GM18505 (cell line): Measurements from ENCODE around the gene ENDOV.

Experiments used
- ATAC-seq: cut with Tn5 transposase; IDR thresholded peaks from one replicate; pipeline ENCODE4 v1.9.1; 2021; ENCODE audit not compliant: unreplicated experiment
- POLR2A ChIP-seq: IDR thresholded peaks from 4 replicates; pipeline ENCODE4 v1.6.1; 2011; ENCODE audit warnings: borderline replicate concordance; ENCODE audit not compliant: insufficient read depth, insufficient read length; ENCODE audit errors: extremely low read depth

The ENDOV gene

GRCh38 chr17:80381416-80381923 is 33.5 kb upstream of the ENDOV start:
- no peak for TF ChIP-seq POLR2A
- no peak for ATAC-seq

DNA sequence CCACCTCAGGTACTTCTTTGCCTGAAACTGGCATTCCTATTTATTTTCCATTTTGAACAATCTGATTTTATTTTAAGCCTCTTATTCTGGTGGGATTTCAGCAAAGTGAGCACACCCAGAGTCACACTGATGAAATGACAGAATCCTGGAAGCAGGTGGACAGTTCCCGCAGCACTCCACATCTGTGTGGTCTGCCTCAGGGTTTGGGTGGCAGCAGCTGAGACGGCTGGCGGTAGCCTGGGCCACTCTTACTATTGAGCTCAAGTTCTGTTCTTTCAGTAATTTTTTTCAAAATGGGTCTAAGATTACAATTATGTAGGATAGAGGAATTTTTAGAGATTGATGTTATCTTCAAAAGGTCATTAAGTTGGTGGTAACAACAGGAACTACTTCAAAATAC is 32.5 kb upstream of the ENDOV start:
- no peak for TF ChIP-seq POLR2A
- ATAC-seq, result no peak

GRCh38 chr17:80382956-80383355 is 32.0 kb upstream of the ENDOV start:
- no peak for TF ChIP-seq POLR2A
- ATAC-seq, result no peak

DNA sequence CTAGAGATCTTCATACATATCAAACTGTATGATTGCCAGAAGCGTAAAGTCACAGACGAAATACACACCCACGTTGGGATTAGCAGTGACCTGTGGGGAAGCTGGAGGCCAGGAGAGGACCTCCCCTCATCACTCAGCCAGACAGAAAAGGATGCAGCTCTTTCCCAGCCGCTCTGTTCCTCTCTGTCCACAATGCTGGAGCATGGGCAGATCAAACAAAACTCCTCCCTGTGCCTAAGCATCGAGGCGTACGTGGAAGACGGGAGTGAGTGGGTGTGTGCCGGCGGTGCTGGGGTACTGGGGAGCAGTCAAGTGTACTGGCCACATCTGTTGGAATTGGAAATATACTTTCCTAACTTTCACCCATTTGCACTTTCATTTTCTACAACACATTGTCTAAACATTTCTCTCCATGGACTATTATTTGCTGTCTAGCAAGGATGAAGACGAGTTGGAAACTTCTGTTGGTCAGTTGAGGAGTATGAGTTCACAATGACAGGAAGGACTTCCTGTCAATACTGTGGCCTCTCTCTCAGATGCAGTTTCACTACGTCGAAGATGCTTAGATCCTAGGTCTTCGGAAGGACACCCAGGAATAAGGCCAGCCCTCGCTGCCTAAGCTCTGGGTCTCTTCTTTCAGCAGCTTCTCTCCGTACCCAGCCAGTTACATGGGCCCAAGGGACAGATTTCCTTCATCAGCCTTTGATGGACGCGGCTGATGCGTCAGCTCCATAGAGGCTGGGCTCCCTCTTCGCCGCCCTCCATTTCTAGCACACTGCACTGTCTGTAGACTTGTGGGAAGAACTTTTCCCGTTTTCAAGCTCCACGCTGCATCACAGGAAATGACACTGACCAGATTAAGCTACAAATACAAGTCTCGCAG is 30.6 kb upstream of the ENDOV start:
- no peak for ATAC-seq
- no peak for TF ChIP-seq POLR2A

DNA sequence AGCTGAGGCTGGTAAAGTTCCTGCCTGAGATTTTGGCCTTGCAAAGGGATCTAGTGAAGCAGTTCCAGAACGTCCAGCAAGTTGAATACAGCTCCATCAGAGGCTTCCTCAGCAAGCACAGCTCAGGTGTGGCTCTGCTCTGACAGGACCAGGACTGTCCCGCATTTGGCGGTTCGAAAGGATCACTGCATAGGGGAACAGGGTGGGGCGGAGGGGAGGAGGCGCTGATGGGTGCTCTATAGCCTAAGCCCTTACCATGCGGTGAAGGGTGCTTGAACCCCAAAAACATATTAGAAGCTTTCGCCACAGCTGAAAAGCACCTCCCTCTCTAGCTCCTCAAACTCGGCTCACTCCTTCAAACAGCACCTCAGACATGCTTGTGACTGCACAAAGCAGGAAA is 29.9 kb upstream of the ENDOV start:
- no peak for TF ChIP-seq POLR2A
- ATAC-seq, result no peak

- no peak for TF ChIP-seq POLR2A
- no peak for ATAC-seq
Measured at GRCh38 chr17:80386341-80386740, 28.6 kb upstream of the ENDOV start.

DNA sequence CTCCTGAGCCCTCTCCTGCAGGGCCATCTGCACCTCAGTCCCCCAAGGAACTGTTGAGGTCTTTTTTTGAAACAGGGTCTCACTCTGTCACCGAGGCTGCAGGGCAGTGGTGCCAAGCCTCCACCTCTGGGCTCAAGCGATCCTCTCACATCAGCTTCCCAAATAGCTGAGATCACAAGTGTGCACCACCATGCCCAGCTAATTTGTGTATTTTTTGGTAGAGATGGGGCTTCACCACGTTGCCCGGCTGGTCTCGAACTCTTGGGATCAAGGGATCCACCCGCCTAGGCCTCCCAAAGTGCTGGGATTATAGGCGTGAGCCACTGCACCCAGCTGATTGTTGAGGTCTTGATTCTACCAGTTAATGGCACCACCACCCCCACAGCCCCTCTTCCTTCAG is 27.9 kb upstream of the ENDOV start:
- no peak for ATAC-seq

DNA sequence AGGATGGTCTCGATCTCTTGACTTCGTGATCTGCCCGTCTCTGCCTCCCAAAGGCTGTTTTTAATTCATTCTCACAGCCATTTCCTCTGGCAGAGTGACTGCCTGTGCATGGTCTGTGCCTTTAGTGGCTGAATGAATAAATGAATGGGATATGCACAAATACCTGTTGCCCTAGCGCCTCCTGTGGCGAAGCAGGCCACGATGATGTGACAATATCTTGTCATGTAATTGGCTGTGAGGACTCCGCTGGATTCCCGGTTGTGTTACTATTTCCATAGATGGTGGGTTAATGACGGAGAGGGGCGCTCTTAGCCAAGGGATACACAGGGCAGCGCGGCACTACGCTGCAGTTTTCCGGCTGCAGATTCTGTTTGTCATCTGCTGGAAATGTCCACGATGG is 26.8 kb upstream of the ENDOV start:
- no peak for TF ChIP-seq POLR2A
- ATAC-seq, result no peak

More for the DNA sequence above, 27.9 kb upstream of the ENDOV start:
- no peak for TF ChIP-seq POLR2A

DNA sequence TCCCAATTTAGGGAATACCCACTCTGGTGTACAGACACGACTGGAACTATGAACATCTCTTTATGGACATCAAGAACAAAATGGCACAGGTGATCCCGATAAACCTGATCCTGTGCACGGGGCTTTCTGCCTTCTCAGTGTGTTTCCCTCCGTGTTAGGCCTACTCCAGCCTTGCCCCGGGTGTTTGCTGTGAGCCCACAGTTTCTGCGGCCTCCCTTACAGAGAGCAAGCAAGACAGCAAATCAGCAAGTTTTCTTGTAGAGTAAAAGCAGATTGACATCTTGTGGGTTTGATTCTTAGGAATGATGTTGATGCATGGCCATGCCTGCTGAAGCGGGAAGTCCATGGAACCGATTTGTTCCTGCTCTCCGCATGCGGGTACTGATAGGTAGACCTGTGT is 26.4 kb upstream of the ENDOV start:
- no peak for ATAC-seq
- no peak for TF ChIP-seq POLR2A

DNA sequence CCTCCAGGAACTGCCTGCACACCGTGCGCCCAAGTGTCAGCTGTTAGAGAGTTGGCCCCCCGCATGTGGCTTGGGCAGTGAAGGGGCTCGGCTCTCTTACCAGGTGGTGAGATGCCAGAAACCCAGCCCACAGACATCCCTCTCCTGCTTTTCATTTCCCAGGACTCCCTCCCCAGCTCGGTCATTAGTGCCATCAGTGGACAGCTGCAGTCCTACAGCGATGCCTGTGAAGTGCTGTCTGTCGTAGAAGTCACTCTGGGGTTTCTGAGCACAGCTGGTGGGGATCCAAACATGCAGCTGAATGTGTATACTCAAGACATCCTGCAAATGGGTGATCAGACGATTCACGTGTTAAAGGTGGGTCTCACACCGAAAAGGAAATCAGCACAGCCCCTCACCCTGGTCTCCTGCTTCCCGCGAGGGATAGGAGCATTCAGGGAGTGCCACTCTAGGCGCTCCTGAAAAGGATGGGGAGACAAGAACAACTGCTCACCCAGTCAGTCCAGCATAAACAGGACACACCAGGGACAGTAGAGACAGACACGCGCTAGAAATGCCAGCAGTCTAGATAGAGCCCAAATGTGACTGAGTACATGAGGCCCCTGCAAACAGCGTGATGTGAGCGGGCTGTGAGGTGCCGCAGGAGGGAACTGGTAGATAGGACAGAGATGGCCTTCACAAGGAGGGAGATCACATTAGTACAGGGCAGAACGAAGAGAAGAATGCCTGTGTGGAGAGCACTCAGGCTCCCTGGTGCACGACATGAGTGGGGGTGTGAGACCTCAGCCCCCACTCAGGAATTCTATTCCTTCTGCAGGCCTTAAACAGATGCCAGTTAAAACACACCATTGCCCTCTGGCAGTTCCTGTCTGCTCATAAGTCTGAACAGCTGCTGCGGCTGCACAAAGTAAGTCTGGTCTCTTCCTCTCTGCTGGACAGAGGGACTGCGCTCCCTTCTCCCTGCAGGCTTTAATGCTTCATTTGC is 25.7 kb upstream of the ENDOV start:
- no peak for TF ChIP-seq POLR2A
- no peak for ATAC-seq

GRCh38 chr17:80393241-80393890 is 21.6 kb upstream of the ENDOV start:
- no peak for ATAC-seq
- TF ChIP-seq POLR2A, result no peak

DNA sequence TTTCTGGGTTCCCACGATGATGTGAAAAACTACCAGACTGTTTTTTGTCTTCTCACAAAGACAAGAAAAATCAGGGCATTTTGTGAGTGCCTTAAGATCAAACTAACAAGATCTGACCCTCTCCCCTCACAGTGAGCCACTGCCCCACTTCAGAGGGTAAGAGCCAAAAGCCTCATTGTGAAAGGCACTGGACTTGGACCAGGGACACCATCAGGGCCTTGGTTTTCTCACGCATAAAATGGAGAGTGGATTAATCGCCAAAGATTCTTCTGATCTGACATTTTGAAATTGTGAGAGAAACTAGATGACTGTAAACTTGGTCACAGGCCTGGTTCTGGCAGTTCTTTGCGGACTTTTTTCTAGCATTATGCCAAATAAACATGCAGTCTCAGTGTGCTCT is 21.0 kb upstream of the ENDOV start:
- no peak for TF ChIP-seq POLR2A
- ATAC-seq, result no peak
